Aorta (tissue), 5 donors: ENCODE results near the gene SIPA1L3. TPM values are rescaled to one million over a fixed set of nuclear protein-coding genes. Genes with fewer than 3 reads are reported as not detected.
"Not testable (repeated sequence)": the region's sequence is repeated elsewhere in the genome, so short reads cannot be mapped to it uniquely, and the experiment has no call there.

ENCODE experiments used
- ATAC-seq: fragments of 200-7000 bp; cut with Tn5 transposase; one replicate; pipeline ENCODE4 v1.9.1; 2022; ENCODE audit warnings: moderate library complexity; ENCODE audit not compliant: low FRiP score
- DNase-seq, 2 donors: peaks; one replicate each; pipeline ENCODE4 v3.0.0-alpha.2; 2020
- H3K27ac ChIP-seq, 2 donors: one replicate each; pipeline ENCODE4 v1.5.1; 2013; ENCODE audit warnings: low read length in 2 of 2, mild to moderate bottlenecking in 2 of 2, moderate library complexity in 2 of 2, control low read depth in 1 of 2, inconsistent platforms in 1 of 2, low read depth in 1 of 2
- H3K27me3 ChIP-seq, 2 donors: one replicate each; pipeline ENCODE4 v1.6.1; 2013; ENCODE audit warnings: control low read depth in 1 of 2, low read length in 1 of 2, mild to moderate bottlenecking in 1 of 2, moderate library complexity in 1 of 2; ENCODE audit not compliant: insufficient read depth in 2 of 2, control insufficient read depth in 1 of 2
- H3K36me3 ChIP-seq, 2 donors: one replicate each; pipeline ENCODE4 v1.6.1; 2013; ENCODE audit warnings: control low read depth in 1 of 2, low read length in 1 of 2, mild to moderate bottlenecking in 1 of 2; ENCODE audit not compliant: insufficient read depth in 2 of 2, control insufficient read depth in 1 of 2
- H3K4me1 ChIP-seq, 2 donors: one replicate each; pipeline ENCODE4 v1.6.1; 2013; ENCODE audit warnings: low read length in 2 of 2, control low read depth in 1 of 2, mild to moderate bottlenecking in 1 of 2, moderate library complexity in 1 of 2; ENCODE audit not compliant: insufficient read depth in 2 of 2, control insufficient read depth in 1 of 2
- H3K4me3 ChIP-seq, 2 donors: one replicate each; pipeline ENCODE4 v1.5.1; 2013; ENCODE audit warnings: low read length in 2 of 2, control low read depth in 1 of 2, mild to moderate bottlenecking in 1 of 2
- H3K9me3 ChIP-seq: one replicate; pipeline ENCODE4 v1.6.1; 2013; ENCODE audit warnings: mild to moderate bottlenecking, low read length; ENCODE audit not compliant: control insufficient read depth
- WGBS, 2 donors: extraction: QIAGEN DNeasy Blood & Tissue Kit; methylation state at CpG; one replicate each; pipeline ENCODE4 v1.1.7; 2013; 5-methylcytosine and 5-hydroxymethylcytosine counted together
- intact Hi-C, 2 donors: fragments of 100-400 bp; cut with DNase I; formaldehyde crosslinking; loops; one replicate each; pipeline versions ENCODE4 v1.14.2 to v1.15.0; 2022
- polyA plus RNA-seq, 2 donors: library from polyadenylated mRNA; stranded (reverse); fragments of 200-250 nt; gene quantifications; one replicate each; pipeline ENCODE4 v1.2.3, GENCODE V29; 2013
- total RNA-seq, 2 donors: library from RNA; stranded (reverse); fragmentation: NEBNext Ultra II Directional; extraction: Animal tissue kit (Norgen Biotek cat#: 25700); gene quantifications; one replicate each; pipeline ENCODE4 v1.2.1, GENCODE V29; 2021
- donor health status: healthy with polysubstance abuse.
- donor health status: Bipolar disorder and iron deficiency.
- donor health status: DM: no; HTN: no; CAD: no.
- donor health status: DM: no; HTN: no; CAD: no.
- donor health status: DM: yes; HTN: yes; CAD: no.

Gene SIPA1L3
- total and polyA plus RNA-seq, 4 donors = 1.3 to 20.9 (median 11.2) TPM

GRCh38 chr19:38224863-38225218 is 317.8 kb downstream of the SIPA1L3 start:
- WGBS, 2 donors = 94 to 95% methylated on average over 6 of the region's 6 CpGs
- intact Hi-C loops = loop anchor here (5.0 to 10.0 kb wide), 3 partner anchors 80 to 320 kb away; partner anchors contain the start of genes SIPA1L3 (in 1 of the 2) and WDR87 (in 1 of the 2)
- H3K4me1 ChIP-seq, H3K9me3 ChIP-seq, DNase-seq, H3K27me3 ChIP-seq, H3K27ac ChIP-seq, ATAC-seq, H3K36me3 ChIP-seq, H3K4me3 ChIP-seq: not testable (repeated sequence)

- no peaks in the 10 kb centered on the region for H3K9me3 ChIP-seq
- H3K27ac ChIP-seq = no peak overlapping the region
- intact Hi-C loops = loop anchor here (5.0 to 10.0 kb wide), 3 partner anchors 83 to 323 kb away; partner anchors contain the start of genes SIPA1L3 (in 1 of the 2) and WDR87 (in 1 of the 2)
- H3K4me3 ChIP-seq = no peak overlapping the region
- no peaks in the 10 kb centered on the region for H3K36me3 ChIP-seq
- 82% methylated on average over 11 of the region's 11 CpGs for WGBS, 2 donors
- no peaks in the 10 kb centered on the region for H3K4me1 ChIP-seq
- no peaks in the 10 kb centered on the region for H3K27me3 ChIP-seq
- DNase-seq (no peak), ATAC-seq (no peak)
Observed at GRCh38 chr19:38227287-38228004, 320.4 kb downstream of the SIPA1L3 start.

GRCh38 chr19:38228005-38228377 is 321.0 kb downstream of the SIPA1L3 start:
- H3K36me3 ChIP-seq = no peaks in the 10 kb centered on the region
- H3K9me3 ChIP-seq = no peaks in the 10 kb centered on the region
- H3K27ac ChIP-seq = no peak overlapping the region
- H3K4me1 ChIP-seq = no peaks in the 10 kb centered on the region
- DNase-seq (no peak), ATAC-seq (no peak)
- WGBS, 2 donors = 49 to 53% methylated on average over 14 to 16 of the region's 16 CpGs
- H3K27me3 ChIP-seq = no peaks in the 10 kb centered on the region
- H3K4me3 ChIP-seq = no peak overlapping the region
- intact Hi-C loops = loop anchor here (5.0 to 10.0 kb wide), 3 partner anchors 83 to 323 kb away; partner anchors contain the start of genes SIPA1L3 (in 1 of the 2) and WDR87 (in 1 of the 2)

- H3K27me3 ChIP-seq = no peaks in the 10 kb centered on the region
Observed at GRCh38 chr19:38228491-38229439, 321.8 kb downstream of the SIPA1L3 start.

GRCh38 chr19:38229585-38230073 is 322.6 kb downstream of the SIPA1L3 start:
- 0 to 1% methylated on average over 42 to 54 of the region's 54 CpGs for WGBS, 2 donors
- no peaks in the 10 kb centered on the region for H3K4me1 ChIP-seq
- no peaks in the 10 kb centered on the region for H3K36me3 ChIP-seq
- H3K9me3 ChIP-seq = no peaks in the 10 kb centered on the region
- H3K27ac ChIP-seq = no peak overlapping the region
- ATAC-seq (peak; percentile 55), DNase-seq (peak; percentile 70 to 87)
- no peak overlapping the region for H3K4me3 ChIP-seq
- intact Hi-C loops = loop anchor here (5.0 to 10.0 kb wide), 3 partner anchors 85 to 325 kb away; partner anchors contain the start of genes SIPA1L3 (in 1 of the 2) and WDR87 (in 1 of the 2)
- H3K27me3 ChIP-seq = no peaks in the 10 kb centered on the region

More at GRCh38 chr19:38228491-38229439, 321.8 kb downstream of the SIPA1L3 start:
- Histone ChIP-seq H3K36me3 (no peaks in the 10 kb centered on the region), H3K4me1 (no peaks in the 10 kb centered on the region), H3K9me3 (no peaks in the 10 kb centered on the region), H3K27ac (no peak overlapping the region), H3K4me3 (no peak overlapping the region)
- WGBS, 2 donors = 1% methylated on average over 51 to 80 of the region's 80 CpGs
- intact Hi-C loops = loop anchor here (5.0 to 10.0 kb wide), 3 partner anchors 84 to 324 kb away; partner anchors contain the start of genes SIPA1L3 (in 1 of the 2) and WDR87 (in 1 of the 2)
- ATAC-seq = no peak
- no peak for DNase-seq

GRCh38 chr19:38230506-38231133 is 323.6 kb downstream of the SIPA1L3 start:
- H3K27me3 ChIP-seq, ATAC-seq: not testable (repeated sequence)

GRCh38 chr19:38231918-38232317 is 324.9 kb downstream of the SIPA1L3 start:
- WGBS, 2 donors = 91 to 93% methylated on average over 7 of the region's 7 CpGs
- no peaks in the 10 kb centered on the region for H3K9me3 ChIP-seq
- intact Hi-C loops = no loop called here
- no peak overlapping the region for H3K4me3 ChIP-seq
- H3K36me3 ChIP-seq = no peaks in the 10 kb centered on the region
- H3K4me1 ChIP-seq = no peaks in the 10 kb centered on the region
- no peaks in the 10 kb centered on the region for H3K27me3 ChIP-seq
- H3K27ac ChIP-seq = no peak overlapping the region
- ATAC-seq = no peak
- DNase-seq = no peak

More at GRCh38 chr19:38230506-38231133, 323.6 kb downstream of the SIPA1L3 start:
- H3K27ac ChIP-seq, H3K9me3 ChIP-seq, H3K4me3 ChIP-seq, DNase-seq, H3K36me3 ChIP-seq, H3K4me1 ChIP-seq, intact Hi-C loops: not testable (repeated sequence)
- 84 to 85% methylated on average over 3 of the region's 3 CpGs for WGBS, 2 donors

- no peaks in the 10 kb centered on the region for H3K36me3 ChIP-seq
- ATAC-seq (peak; percentile 84), DNase-seq (peak; percentile 89 to 95)
- no peaks in the 10 kb centered on the region for H3K4me1 ChIP-seq
- WGBS, 2 donors = 21 to 26% methylated on average over 7 of the region's 7 CpGs
- H3K9me3 ChIP-seq = no peaks in the 10 kb centered on the region
- no peaks in the 10 kb centered on the region for H3K27me3 ChIP-seq
- no peak overlapping the region for H3K27ac ChIP-seq
- intact Hi-C loops = loop anchor here (1.0 to 2.0 kb wide), 2 partner anchors 101 to 102 kb away; partner anchors contain the start of gene CATSPERG (in 2 of the 2)
- no peak overlapping the region for H3K4me3 ChIP-seq
Observed at GRCh38 chr19:38233740-38234251, 326.8 kb downstream of the SIPA1L3 start.
